Panc1 (cell line): ENCODE results near the gene CTSD. TPM values are rescaled to one million over a fixed set of nuclear protein-coding genes. Genes with fewer than 3 reads are reported as not detected.

ENCODE experiments used
- ATAC-seq: fragments of 200-7000 bp; cut with Tn5 transposase; 2 replicates; pipeline ENCODE4 v1.9.1; 2020; ENCODE audit warnings: mild to moderate bottlenecking, moderate library complexity
- BruUV-seq: library from RNA; stranded (reverse); fragments of 400-500 nt; replicated peaks from 2 replicates; lab custom pipeline; 2021; lab: Mats Ljungman, UMichigan
- CTCF ChIA-PET: fragments of 300-600 bp; sonication (Branson Sonifier 250); formaldehyde crosslinking; loops from one replicate; lab custom pipeline; 2022; ENCODE audit warnings: antibody characterized with exemption; lab: Charles Lee
- POLR2A ChIA-PET: fragments of 300-600 bp; sonication (Branson Sonifier 250); formaldehyde crosslinking; loops from one replicate; lab custom pipeline; 2022; ENCODE audit warnings: antibody characterized with exemption; lab: Charles Lee
- DNase-seq: peaks from one replicate; pipeline ENCODE4 v3.0.0-alpha.2; 2010; ENCODE audit warnings: low read depth, low spot score
- H3K27ac ChIP-seq: 2 replicates; pipeline ENCODE4 v1.5.1; 2011; ENCODE audit warnings: mild to moderate bottlenecking, low read length, inconsistent platforms
- H3K27me3 ChIP-seq: fragments of 200-500 bp; sonication (Bioruptor generic); 2 replicates; pipeline ENCODE4 v1.6.0; 2014; ENCODE audit warnings: low read length, inconsistent platforms; ENCODE audit not compliant: control insufficient read depth, insufficient read depth
- H3K36me3 ChIP-seq: fragments of 200-500 bp; sonication (Bioruptor generic); 2 replicates; pipeline ENCODE4 v1.5.1; 2014; ENCODE audit warnings: inconsistent platforms, mild to moderate bottlenecking, low read length, moderate library complexity; ENCODE audit not compliant: control insufficient read depth, insufficient read depth
- H3K4me1 ChIP-seq: 2 replicates; pipeline ENCODE4 v1.5.1; 2011; ENCODE audit warnings: inconsistent platforms, mild to moderate bottlenecking, low read length, moderate library complexity; ENCODE audit not compliant: control insufficient read depth, insufficient read depth
- H3K4me3 ChIP-seq, 2 experiments: 2 replicates each; pipeline ENCODE4 v1.5.1; 2011 to 2012; ENCODE audit warnings: low read depth in 2 of 2, low read length in 2 of 2, mild to moderate bottlenecking in 2 of 2, inconsistent platforms in 1 of 2, moderate library complexity in 1 of 2
- H3K9me3 ChIP-seq: fragments of 200-500 bp; sonication (Bioruptor generic); 2 replicates; pipeline ENCODE4 v1.5.1; 2014; ENCODE audit warnings: low read depth, mild to moderate bottlenecking, inconsistent platforms, low read length, moderate library complexity; ENCODE audit not compliant: control insufficient read depth, insufficient read depth
- POLR2AphosphoS5 ChIP-seq: IDR thresholded peaks from 2 replicates; pipeline ENCODE4 v1.6.1; 2012; ENCODE audit warnings: mild to moderate bottlenecking, low read depth, low read length, moderate library complexity
- REST ChIP-seq, 2 experiments: IDR thresholded peaks; 2 replicates each; pipeline ENCODE4 v1.6.1; 2011 to 2012; ENCODE audit warnings: low read depth in 2 of 2, control low read depth in 1 of 2, low read length in 1 of 2, mild to moderate bottlenecking in 1 of 2, moderate library complexity in 1 of 2; ENCODE audit not compliant: insufficient read depth in 1 of 2
- SIN3A ChIP-seq: IDR thresholded peaks from 2 replicates; pipeline ENCODE4 v1.6.1; 2012; ENCODE audit warnings: low read depth, mild to moderate bottlenecking, low read length, moderate library complexity, borderline replicate concordance; ENCODE audit not compliant: insufficient read depth
- TCF7L2 ChIP-seq: IDR thresholded peaks from 2 replicates; pipeline ENCODE4 v1.6.1; 2011; ENCODE audit warnings: mild to moderate bottlenecking, low read depth, low read length, inconsistent platforms
- in situ Hi-C: cut with HindIII; loops from 2 replicates; pipeline ENCODE4 v1.10.0; 2016; ENCODE audit warnings: low sequenced_read_pairs, low pct_unique_long_range_greater_than_20kb
- intact Hi-C: fragments of 100-400 bp; cut with micrococcal nuclease; formaldehyde crosslinking; loops from one replicate; pipeline ENCODE4 v1.10.0; 2022; ENCODE audit not compliant: unreplicated experiment
- total RNA-seq: library from RNA; stranded (reverse); gene quantifications from one replicate; pipeline ENCODE4 v1.2.1, GENCODE V29; 2021; ENCODE audit not compliant: unreplicated experiment
- TF ChIP-seq, protein P1 (sequence below): fragments of 450-650 bp; IDR thresholded peaks from 2 replicates; pipeline ENCODE4 v1.5.1; 2017; ENCODE audit warnings: mild to moderate bottlenecking

Gene CTSD
- total RNA-seq, 1 experiment from 2014 or later = 1,813 TPM

GRCh38 chr11:1765871-1766718 lies 2.4 kb upstream of the CTSD start:
- TF ChIP-seq, protein P1, sequence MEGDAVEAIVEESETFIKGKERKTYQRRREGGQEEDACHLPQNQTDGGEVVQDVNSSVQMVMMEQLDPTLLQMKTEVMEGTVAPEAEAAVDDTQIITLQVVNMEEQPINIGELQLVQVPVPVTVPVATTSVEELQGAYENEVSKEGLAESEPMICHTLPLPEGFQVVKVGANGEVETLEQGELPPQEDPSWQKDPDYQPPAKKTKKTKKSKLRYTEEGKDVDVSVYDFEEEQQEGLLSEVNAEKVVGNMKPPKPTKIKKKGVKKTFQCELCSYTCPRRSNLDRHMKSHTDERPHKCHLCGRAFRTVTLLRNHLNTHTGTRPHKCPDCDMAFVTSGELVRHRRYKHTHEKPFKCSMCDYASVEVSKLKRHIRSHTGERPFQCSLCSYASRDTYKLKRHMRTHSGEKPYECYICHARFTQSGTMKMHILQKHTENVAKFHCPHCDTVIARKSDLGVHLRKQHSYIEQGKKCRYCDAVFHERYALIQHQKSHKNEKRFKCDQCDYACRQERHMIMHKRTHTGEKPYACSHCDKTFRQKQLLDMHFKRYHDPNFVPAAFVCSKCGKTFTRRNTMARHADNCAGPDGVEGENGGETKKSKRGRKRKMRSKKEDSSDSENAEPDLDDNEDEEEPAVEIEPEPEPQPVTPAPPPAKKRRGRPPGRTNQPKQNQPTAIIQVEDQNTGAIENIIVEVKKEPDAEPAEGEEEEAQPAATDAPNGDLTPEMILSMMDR = no peak
- TF ChIP-seq TCF7L2 (no peak), POLR2AphosphoS5 (no peak), REST (IDR thresholded peaks at IDR 0.05; ENCODE audit: insufficient read depth in 1 of 2, low read depth in 2 of 2, low read length in 1 of 2) (no peak), SIN3A (no peak)
- Histone ChIP-seq H3K27me3 (no peaks in the 10 kb centered on the region), H3K27ac (peak overlapping the region; percentile 67), H3K36me3 (no peaks in the 10 kb centered on the region), H3K9me3 (no peaks in the 10 kb centered on the region), H3K4me3 (no peak overlapping the region), H3K4me1 (peaks cover 52% of the 10 kb centered on the region)
- no peak for DNase-seq
- ATAC-seq = no peak
- BruUV-seq = no TSS peak
- in situ Hi-C loops (no loop called here), intact Hi-C loops (no loop called here)
- ChIA-PET CTCF (interaction anchor here (0.7 kb wide), 2 partner anchors 61 to 135 kb away, joined by 3 read pairs; no protein-coding TSS in a partner anchor), POLR2A (interaction anchor here (0.6 kb wide), 1 partner anchor 82 kb away, joined by 9 read pairs; no protein-coding TSS in a partner anchor)

DNA sequence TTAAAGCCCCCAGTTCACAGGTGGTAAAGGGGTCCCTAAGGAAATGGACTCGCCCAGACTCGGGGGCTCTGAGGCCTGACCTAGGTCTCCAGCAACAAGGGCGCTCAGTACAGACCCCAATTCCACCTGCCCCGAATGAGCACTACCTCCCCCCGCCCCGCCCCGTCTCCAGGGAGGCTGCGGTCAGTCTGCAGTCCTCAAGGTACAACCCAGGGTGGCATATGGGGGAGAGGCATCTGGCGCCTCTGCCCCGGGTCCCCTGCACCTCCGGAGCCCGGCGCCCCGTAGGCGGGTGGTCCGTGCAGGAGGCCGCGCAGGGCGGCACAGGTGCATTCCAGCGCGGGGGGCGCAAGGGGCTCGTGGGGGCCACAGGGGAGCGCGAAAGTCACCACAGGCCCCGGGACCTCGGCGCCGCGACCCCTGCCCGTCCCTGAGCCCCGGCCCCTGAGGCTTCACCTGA lies 361 bp downstream of the CTSD start:
- no TSS peak for BruUV-seq
- Histone ChIP-seq H3K27me3 (no peaks in the 10 kb centered on the region), H3K9me3 (no peaks in the 10 kb centered on the region), H3K36me3 (0 out of 2 replicates have a peak, but pooled peaks cover 5% of the 10 kb centered on the region), H3K27ac (peak overlapping the region; percentile 94), H3K4me1 (peaks cover 70% of the 10 kb centered on the region), H3K4me3 (peak overlapping the region; percentile 88 to 90)
- ChIA-PET CTCF (interaction anchor here (0.9 kb wide), 1 partner anchor 70 kb away, joined by 3 read pairs; no protein-coding TSS in a partner anchor), POLR2A (no interaction called here)
- intact Hi-C loops (loop anchor here (5.0 kb wide), 1 partner anchor 69 kb away; the partner anchor contains the start of gene SYT8), in situ Hi-C loops (no loop called here)
- DNase-seq = no peak
- peak; percentile 32 for ATAC-seq
- TF ChIP-seq REST (IDR thresholded peaks at IDR 0.05; ENCODE audit: insufficient read depth in 1 of 2, low read depth in 2 of 2, low read length in 1 of 2) (no peak), SIN3A (no peak), POLR2AphosphoS5 (no peak), TCF7L2 (no peak)
- TF ChIP-seq, protein P1 = no peak
